HG02884 (cell line): ENCODE data around the gene EEF1AKMT3.
A peak's percentile ranks its signal among the peaks of the same experiment; 100 is the strongest.

Experiments used
- ATAC-seq: cut with Tn5 transposase; IDR thresholded peaks from one replicate; pipeline ENCODE4 v1.9.1; 2021; ENCODE audit warnings: mild to moderate bottlenecking, moderate library complexity; ENCODE audit not compliant: unreplicated experiment

Gene EEF1AKMT3

GRCh38 chr12:57772429-57773322 lies at the start of gene EEF1AKMT3:
Gene EEF1AKMT3, plus strand, starts transcription at chr12:57772614. Its CDS starts 111 bp downstream, at chr12:57772725.
- peak; percentile 8 for ATAC-seq

- no peak for ATAC-seq
Observed at GRCh38 chr12:57722716-57723629, 49.4 kb upstream of the EEF1AKMT3 start.

GRCh38 chr12:57723630-57723962 lies 48.8 kb upstream of the EEF1AKMT3 start:
- ATAC-seq, result no peak

- ATAC-seq, result no peak
Observed at GRCh38 chr12:57724003-57724935, 48.1 kb upstream of the EEF1AKMT3 start.

- no peak for ATAC-seq
Observed at GRCh38 chr12:57724936-57725740, 47.3 kb upstream of the EEF1AKMT3 start.

GRCh38 chr12:57725851-57726150 lies 46.6 kb upstream of the EEF1AKMT3 start:
- ATAC-seq, result no peak

- ATAC-seq, result no peak
Observed at GRCh38 chr12:57726151-57726883, 46.1 kb upstream of the EEF1AKMT3 start.

GRCh38 chr12:57726884-57727757 lies 45.3 kb upstream of the EEF1AKMT3 start:
- no peak for ATAC-seq

- no peak for ATAC-seq
Observed at GRCh38 chr12:57727758-57728395, 44.5 kb upstream of the EEF1AKMT3 start.

GRCh38 chr12:57729321-57729844 lies 43.0 kb upstream of the EEF1AKMT3 start:
- no peak for ATAC-seq

- ATAC-seq, result no peak
Observed at GRCh38 chr12:57730336-57731067, 41.9 kb upstream of the EEF1AKMT3 start.

GRCh38 chr12:57731411-57732080 lies 40.9 kb upstream of the EEF1AKMT3 start:
- ATAC-seq, result no peak

- no peak for ATAC-seq
Observed at GRCh38 chr12:57732270-57732669, 40.1 kb upstream of the EEF1AKMT3 start.

GRCh38 chr12:57732726-57733593 lies 39.5 kb upstream of the EEF1AKMT3 start:
- no peak for ATAC-seq

GRCh38 chr12:57733928-57734327 lies 38.5 kb upstream of the EEF1AKMT3 start:
- no peak for ATAC-seq
